Measurements from ENCODE around the gene TNP2.
"Not testable (repeated sequence)": the region's sequence is repeated elsewhere in the genome, so short reads cannot be mapped to it uniquely, and the experiment has no call there.

Gene TNP2

DNA sequence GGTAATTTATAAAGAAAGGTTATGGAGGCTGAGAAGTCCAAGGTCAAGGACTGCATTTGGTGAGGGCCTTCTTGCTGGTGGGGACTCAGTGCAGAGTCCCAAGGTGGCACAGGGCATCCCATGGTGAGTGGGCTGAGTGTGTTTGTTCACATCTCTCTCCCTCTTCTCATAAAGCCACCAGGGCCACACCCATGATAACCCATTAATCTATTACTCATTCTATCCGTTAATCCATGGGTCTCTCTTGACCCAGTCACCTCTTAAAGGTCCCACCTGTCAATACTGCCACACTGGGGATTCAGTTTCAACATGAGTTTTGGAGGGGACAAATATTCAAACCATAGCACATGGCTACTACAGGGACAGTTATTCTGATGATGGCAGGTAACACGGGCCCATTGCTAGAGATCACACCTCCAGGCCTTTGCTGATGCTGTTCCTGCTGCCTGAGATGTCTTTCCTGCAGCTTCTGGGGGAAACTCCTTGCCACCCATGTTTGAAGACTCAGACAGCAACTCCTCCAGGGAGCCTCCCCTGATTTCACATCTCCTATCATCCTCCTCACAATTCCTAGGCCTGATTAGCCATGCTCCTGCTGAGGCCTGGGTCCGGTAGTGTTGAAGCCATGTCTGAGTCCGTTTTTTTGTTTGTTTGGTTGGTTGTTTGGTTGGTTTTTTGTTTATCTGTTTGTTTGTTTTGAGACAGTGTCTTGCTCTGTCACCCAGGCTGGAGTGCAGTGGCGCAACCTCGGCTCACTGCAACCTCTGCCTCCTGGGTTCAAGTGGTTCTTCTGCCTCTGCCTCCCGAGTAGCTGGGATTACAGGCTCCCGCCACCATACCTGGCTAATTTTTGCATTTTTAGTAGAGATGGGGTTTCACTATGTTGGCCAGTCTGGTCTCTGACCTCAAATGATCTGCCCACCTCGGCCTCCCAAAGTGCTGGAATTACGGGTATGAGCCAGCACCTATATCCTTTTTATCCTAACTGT lies 29.2 kb downstream of the TNP2 start:
- DNase-seq: no peak

DNA sequence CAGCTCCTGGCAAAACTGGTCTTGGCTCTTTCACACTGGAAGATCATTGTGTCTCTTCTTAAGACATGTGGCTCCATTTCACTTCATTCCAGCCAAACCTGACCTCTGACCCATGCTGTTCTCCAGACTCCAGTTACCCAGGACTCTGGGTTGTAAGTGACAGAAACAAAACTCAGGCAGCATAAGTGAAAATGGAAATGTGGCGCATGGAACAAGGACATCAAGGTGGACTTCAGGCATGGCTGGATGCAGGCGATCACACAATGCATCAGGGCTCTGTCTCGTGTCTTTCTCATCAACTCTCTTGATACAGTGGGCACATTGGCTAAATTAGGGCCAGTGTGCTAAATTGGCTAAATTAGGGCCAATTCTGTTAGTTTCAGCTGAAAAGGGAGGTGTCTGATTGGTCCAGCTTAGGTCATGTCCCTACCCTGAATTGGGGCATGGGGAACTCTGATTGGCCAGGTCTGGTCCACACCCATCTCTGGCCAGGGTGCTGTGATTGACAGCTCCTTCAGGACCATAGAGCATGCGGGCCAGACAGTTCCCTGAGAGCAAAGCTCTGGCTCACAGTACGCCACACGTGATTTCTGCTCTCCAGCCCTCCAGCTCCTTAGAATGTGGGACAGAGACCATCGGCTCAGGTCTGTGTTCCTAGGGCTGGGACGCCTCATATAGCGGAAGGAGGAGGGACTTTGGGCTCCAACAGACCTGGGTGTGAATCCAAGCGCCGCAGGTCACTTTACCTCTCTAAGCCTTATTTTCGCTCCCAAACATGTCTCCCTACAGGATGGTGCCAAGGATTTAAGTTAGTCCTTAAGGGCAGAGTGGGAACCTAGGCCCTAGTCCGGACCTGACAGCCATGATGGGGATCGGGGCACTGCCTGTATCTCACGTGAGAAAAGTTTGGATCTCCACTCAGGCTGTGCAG lies 30.6 kb downstream of the TNP2 start:
- no peak for DNase-seq

DNA sequence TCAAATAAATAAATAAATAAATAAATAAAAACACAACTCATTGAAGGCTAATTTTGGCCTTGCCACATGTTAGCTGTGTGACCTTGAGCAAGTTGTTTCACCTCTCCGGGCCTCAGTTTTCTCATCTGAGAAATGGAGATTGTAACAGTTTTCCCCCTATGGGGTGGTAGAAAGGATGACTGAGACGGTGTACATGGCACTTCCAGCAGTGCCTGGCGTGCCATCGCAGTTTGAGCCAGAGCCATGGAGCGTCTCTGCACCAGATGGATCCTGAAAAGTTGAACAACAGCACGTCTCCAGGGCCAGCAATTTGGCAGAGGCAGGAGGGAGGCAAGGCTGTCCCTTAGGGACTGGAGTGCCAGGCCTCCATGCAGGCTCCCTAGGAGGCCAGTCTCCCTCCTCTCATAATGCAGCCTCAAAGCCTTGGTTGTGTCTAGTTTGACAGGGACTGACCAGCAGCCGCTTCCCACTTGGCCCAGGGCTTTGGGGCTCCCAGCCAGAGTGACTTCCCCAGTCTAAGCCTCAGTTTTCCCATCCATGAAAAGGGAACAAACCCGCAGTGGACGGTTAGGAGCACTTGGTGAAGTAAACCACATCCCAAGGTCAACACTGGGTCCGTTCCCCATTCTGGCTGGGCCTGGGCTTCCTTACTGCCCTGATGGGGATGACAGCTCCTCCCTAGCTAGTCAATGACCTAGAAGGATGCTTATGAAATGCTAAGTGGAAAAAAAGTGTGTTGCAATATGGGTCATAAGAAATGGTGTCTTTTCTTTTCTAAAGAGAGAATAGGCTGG lies 32.5 kb downstream of the TNP2 start:
- DNase-seq: no peak

DNA sequence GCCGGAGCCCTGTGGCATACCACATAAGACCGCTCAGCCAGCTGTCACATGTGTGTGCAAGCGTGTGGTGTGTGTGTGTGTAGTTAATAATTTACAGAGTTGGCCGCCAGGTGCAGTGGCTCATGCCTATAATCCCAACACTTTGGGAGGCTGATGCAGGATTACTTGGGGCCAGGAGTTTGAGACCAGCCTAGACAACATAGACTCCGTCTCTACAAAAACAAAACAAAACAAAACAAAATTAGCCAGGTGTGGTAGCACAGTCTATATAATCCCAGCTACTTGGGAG lies 33.5 kb downstream of the TNP2 start:
- no peak for DNase-seq

DNA sequence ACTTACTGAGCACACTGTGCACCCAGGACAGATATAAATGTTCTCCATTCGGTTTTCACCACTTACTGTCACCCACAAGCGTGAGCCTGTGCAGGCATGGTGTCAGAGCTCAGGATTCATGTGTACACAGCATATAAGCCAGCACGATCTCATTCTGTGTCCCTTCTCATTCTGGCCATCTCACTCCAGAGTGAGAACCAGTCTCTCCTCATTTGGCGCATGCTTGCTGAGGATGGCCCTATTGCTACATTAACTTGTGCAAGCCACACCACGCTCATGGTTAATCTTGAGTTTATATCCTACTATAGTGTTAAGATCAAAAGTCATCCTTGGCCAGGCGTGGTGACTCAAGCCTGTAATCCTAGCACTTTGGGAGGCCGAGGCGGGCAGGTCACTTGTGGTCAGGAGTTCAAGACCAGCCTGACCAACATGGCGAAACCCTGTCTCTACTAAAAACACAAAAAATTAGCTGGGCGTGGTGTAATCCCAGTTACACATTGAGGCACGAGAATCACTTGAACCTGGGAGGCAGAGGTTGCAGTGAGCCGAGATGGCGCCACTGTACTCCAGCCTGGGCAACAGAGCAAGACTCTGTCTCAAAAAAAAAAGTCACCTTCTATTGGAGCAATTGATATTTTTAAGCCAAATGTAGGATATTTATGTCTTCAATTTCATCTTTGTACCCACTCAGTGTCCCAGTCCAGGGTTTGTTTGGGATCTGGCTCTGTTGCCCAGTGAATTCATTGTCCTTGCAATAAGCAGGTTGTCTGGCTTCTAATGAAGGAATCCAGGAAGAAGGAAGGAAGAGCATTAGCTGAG lies 34.0 kb downstream of the TNP2 start:
- no peak for DNase-seq

DNA sequence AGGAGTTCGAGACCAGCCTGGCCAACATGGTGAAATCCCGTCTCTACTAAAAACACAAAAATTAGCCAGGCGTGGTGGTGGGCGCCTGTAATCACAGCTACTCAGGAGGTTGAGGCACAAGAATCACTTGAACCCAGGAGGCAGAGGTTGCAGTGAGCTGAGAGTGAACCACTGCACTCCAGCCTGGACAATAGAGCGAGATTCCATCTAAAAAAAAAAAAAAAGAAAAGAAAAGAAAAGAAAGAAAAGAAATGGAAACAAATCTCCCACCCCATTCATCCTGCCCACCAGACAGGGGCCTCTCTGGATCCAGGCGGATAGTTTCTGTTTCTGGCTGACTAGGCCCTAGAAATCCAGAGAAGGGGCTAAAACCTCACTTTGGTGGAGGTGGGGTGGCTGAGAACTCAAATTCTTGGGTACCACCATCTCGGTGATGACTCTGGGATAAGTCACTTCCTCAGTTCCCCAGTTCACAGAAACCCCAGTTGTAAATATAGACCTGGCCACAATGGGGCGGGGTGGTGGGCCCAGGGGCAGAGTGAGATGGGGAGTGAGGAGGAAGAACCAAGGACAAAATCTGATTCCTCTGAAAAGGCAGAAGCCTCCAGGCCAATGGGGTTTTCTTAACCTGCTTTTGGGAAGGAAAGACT lies 35.3 kb downstream of the TNP2 start:
- peak in 2 of 4 experiments; percentile 13 to 21 for DNase-seq

DNA sequence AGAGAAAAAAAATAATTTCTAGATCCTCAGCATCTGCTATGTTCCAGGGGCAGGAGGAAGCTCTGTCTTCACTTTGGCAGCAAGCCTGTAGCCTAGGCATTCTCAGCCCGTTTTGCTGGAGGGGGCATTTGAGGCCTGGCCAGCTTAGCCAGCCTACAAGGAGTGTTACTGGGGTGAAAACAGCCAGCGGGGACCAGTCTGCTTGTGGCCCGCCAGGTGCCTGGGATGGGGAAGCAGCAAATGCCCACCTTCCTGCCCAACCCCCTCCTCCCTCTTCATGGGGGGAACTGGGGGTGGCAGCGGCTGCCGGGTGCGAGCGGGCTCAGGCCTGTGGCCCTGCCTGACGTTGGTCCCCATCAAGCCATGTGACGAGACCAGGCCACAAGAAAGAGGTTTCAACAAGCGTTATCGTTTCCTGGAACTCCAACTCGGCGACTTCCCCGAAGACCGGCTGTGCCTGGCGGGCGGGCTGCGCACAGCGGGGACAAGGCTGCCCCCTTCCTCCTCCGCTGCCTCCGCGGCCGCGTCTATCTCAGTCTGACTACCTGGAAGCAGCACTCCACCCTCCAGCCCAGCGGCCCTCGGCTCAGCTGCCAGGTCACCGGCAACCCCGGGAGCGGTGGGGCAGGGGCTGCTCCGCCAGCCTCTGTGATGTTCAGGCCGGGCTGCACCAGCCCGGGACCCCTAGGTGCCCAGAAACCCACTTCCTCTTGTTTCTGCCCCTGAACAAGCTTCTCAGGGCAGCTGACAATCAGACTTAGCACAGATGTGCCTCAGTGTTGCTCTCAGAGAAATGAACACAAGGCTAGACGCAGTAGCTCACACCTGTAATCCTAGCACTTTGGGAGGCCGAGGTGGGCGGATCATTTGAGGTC lies 36.0 kb downstream of the TNP2 start:
- DNase-seq: peak; percentile 41 to 80 (median 59)

DNA sequence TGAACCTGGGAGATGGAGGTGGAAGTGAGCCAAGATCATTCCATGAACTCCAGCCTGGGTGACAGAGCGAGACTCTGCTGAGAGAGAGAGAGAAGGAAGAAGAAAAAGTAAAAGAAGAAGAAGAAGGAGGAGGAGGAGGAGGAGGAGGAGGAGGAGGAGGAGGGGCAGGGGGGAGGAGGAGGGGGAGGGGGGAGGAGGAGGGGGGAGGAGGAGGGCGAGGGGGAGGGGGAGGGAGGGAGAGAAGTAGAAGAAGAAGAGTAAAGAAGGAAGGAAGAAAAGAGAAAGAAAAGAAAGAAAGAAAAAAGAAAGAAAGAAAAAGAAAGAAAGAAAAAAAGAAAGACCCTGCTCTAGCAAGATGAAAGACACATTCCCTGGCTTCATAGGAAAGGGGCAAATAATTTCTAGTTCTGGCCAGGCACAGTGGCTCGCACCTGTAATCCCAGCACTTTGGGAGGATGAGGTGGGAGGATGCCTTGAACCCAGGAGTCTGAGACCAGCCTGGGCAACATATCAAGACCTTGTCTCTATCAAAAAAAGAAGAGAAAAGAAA lies 36.7 kb downstream of the TNP2 start:
- DNase-seq: no peak

DNA sequence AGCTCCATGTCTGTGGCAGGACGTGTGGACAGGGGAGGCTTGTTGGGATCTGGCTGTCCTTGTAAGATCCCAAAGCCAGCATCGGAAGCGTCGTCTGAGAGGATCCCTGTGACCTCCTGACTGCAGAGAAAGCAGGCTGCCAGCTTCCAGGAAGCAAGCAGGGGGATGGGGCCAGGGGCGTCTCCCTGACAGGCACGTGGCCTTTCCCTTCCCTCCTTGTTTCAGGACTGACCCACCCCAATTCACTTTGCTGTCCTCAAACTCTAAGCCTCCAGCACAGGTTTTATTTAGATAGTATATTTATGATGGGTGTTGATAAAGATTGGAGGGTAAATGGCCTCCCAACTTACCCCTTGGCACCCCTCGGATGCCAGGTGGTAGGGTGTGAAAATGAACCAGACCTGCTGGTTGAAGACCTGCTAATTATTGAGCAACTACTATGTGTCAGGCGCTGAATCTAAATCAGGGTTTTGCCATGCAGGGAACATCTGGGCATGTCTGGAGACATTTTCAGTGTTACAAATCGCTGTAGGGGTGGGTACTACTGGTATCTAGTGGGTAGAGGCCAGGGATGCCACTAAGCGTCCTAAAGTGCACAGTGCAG lies 37.7 kb downstream of the TNP2 start:
- no peak for DNase-seq

DNA sequence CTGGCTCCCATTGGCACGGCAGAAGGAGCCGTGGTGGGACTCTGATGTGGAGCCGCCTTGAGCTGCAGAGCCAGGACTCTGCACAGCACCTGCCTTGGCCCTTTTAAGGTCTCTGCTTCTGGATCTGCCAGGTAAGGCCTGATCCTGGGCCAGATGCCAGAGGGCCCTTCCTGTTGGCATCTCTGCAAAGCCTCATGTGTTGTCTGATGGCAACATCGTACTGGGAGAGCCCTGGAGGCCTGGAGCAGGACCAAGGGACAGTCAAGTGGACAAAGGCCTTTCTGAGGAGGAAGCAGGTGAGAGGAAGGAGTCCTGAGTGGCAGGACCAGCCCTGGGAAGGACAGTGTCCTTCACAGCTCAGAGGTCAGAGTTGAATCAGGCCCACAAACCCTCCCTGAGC lies 39.2 kb downstream of the TNP2 start:
- no peak for DNase-seq

DNA sequence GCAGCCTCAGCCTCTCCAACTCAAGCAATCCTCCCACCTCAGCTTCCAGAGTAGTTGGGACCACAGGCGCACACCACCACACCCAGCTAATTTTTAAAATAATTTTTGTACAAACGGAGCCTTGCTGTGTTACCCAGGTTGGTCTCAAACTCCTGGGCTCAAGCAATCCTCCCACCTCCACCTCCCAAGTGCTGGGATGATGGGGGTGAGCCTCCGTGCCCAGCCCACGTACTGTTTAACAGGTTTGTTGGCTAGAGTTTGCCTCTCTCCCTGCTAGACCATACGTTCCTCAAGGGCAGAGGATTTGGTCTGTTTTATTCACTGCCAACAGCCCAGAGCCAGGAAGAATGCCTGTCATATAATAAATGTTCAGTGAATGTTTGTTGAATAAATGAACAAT lies 39.7 kb downstream of the TNP2 start:
- no peak for DNase-seq

DNA sequence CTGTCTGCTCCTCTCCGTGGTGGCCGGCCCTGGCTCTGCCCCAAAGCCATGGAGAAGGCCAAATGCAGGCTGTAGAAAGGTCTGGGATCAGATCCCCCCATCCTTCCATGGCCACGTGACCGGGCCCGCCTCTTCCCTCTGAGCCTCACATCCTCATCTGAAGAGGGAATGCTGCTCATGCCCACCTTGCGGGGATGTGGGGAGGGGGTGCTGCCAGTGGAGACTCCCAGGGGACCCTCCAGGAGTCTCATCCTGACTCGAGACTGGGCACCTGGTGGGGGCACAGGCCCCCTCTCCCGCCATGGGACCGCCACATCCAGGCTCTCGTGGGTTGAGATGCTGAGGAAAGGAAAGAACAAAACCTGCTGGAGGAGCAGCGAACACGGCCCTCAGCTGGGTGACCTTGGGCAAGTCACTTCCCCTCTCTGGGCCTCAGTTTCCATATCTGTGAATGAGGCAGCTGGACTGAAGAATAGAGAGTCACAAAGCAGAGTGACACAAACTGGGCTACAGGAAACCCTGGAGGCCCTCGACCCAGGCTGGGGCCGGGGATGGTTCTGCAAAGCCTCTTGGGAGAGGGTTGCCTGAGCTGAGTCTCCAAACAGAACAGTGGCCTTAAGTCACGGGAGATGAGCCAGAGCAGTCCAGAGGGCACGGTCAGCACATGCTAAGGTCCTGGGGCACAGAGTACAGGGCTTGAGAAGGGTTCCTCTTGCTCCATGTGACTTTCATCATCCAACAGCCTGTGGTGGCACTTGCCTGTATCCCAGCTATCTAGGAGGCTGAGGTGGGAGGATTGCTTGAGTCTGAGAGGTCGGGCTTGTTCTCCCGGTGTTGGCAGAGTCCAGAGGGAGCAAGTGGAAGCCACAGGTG lies 43.2 kb downstream of the TNP2 start:
- no peak for DNase-seq

DNA sequence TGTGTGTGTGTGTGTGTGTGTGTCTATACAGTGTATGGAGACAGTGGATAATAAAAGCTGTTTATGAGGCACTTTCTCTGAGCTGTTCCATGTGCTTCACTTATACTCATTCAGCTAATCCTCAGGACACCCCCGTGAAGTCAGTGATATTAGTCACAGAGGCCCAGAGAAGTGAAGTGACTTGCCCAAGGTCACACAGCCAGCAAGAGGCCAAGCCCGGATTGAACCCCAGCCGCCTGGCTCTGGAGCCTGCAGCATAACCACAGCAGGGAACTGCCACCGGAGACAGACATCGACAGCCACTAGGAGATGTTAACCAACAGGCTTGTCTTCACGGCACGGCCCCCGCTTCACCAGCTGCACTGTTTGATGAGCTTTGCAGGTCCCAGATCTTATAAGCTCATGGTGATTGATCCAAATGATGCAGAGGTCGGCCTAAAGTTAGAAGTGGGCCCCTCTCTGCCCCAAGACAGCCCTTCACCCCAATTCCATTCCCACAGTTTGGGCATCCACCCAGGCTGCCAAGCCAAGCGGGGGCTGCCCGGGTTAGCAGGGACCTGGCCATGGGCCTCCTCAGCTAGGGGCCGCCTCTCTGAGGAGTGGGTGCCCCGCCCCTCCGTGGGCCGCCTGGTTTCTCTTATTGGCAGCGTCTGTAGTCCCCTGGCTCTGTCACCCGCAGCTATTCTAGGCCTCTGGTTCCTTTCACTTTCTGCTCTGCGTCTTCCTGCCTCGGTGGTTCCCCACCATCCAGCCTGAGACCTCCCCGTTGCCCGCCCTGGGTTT lies 44.0 kb downstream of the TNP2 start:
- DNase-seq: peak; percentile 54 to 65 (median 60)

DNA sequence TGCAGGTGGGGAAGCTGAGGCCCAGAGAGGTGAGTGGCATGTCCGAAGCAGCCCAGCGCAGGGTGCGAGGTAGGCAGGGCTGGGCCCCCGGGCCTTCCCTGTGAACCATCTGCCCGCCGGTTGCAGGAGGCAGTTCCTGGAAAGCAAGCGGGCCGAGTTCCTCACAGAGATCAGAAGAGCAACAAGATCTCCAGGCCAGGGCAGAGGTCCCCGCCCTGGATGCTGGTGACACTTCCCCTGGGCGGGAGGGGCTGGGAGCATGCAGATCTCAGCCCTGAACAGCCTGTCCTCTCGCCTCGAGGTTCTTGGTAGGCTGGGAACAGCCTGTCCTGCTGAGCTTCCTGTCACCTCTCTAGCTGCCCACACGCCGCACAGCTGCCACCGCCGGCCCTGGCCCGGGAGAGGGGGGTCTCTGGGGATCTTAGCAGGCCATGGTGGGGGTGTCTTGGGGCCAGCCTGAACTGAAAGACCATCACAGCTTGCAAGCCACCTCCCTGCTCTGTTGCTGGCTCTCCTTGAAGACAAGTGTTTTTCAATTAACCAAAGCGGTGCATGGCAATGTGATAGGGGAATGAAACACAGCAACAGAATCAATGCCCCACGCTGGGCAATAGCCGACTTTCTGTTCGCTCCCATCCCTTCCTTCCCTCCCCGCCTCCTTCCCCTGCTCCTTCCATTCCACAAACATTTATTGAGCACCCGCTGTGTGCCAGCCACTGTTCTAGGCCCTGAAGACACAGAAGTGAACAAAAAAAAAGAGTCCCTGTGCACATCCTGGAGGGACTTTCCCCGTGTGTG lies 44.8 kb downstream of the TNP2 start:
- peak in 2 of 4 experiments; percentile 24 to 28 for DNase-seq

DNA sequence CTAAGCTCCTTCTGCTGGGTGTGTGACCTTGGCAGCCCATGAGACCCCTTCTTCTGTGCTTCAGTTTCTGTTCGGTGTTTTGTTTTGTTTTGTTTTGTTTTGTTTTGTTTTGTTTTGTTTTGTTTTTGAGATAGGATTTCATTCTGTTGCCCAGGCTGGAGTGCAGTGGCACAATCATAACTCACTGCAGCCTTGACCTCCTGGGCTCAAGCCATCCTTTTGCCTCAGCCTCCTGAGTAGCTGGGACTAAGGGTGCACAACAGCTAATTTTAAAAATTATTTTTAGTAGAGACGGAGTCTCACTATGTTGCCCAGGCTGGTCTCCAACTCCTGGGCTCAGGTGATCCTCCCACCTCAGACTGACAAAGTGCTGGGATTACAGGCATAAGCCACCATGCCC lies 48.6 kb downstream of the TNP2 start:
- not testable (repeated sequence) for DNase-seq

DNA sequence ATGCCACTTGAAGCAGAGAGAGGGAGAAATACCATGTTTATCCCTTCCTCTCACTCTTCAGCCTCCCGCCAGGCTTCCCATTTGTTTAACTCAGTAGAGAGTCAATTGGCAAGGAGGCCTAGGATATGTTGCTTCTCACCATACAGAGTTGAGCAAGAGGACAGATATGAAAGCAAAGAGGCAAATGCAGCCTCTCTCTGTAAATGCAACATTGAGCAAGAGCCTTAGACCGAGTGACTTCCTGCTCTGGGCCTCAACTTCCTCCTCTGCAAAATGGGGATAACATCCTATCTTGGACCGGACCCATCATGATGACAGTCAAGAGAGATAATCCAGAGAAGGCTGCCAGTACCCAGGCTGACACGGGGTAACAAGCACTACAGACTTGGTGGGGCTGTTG lies 49.9 kb downstream of the TNP2 start:
- no peak for DNase-seq

DNA sequence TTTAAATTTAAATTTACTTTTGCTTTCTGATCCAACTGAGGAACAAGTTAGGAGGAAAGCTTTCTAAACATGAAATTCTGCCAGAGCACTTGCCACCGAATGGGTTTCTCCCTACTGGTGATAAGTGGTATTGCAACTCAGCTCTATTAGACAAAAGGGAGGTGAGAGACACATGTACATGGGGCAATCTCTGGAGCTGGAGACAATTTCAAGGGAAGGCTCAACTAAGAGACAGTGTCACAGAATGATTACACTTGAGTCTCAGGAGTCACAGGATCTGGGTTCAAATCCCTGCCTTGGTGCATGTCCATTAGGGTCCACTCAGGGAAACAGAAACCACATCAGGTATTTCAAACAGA lies 50.5 kb downstream of the TNP2 start:
- DNase-seq: no peak

Data from activated naive CD4-positive, alpha-beta T cell (primary cell).